H1 (cell line): ENCODE measurements around the gene PLAAT2.

Source experiments
- CBX8 ChIP-seq: fragments of 300-800, 300-1000 bp; sonication (generic); IDR thresholded peaks from 2 replicates; pipeline ENCODE4 v1.7.1; 2016; ENCODE audit warnings: low read depth, low read length, borderline replicate concordance
- CREB1 ChIP-seq: IDR thresholded peaks from 2 replicates; pipeline ENCODE4 v1.6.1; 2012; ENCODE audit warnings: inconsistent platforms
- EGR1 ChIP-seq: IDR thresholded peaks from 2 replicates; pipeline ENCODE4 v1.6.1; 2011; ENCODE audit warnings: low read depth, low read length, borderline replicate concordance
- EP300 ChIP-seq, 2 experiments: IDR thresholded peaks; 1 replicate in 1 of 2; 2 replicates in 1 of 2; pipeline ENCODE4 v1.6.1; 2011 to 2012; ENCODE audit warnings: low read depth in 2 of 2, low read length in 2 of 2, mild to moderate bottlenecking in 2 of 2, borderline replicate concordance in 1 of 2, inconsistent platforms in 1 of 2, moderate library complexity in 1 of 2
- EZH2 ChIP-seq: fragments of 200-600 bp; sonication (generic); IDR thresholded peaks from 2 replicates; pipeline ENCODE4 v1.7.1; 2012; ENCODE audit warnings: low read depth, mild to moderate bottlenecking, moderate library complexity, low read length, inconsistent platforms; ENCODE audit not compliant: severe bottlenecking
- HDAC2 ChIP-seq, 2 experiments: fragments of 300-600 bp in 1 of 2; sonication (generic) in 1 of 2; IDR thresholded peaks; 2 replicates each; pipeline ENCODE4 v1.6.1; 2011 to 2012; ENCODE audit warnings: low read depth in 2 of 2, low read length in 2 of 2, mild to moderate bottlenecking in 2 of 2, moderate library complexity in 2 of 2, borderline replicate concordance in 1 of 2, inconsistent platforms in 1 of 2
- JUN ChIP-seq: IDR thresholded peaks from 2 replicates; pipeline ENCODE4 v1.6.1; 2011; ENCODE audit warnings: low read depth, mild to moderate bottlenecking, improper control_type of control experiment, low read length
- POLR2A ChIP-seq, 2 experiments: IDR thresholded peaks; 1 replicate in 1 of 2; 2 replicates in 1 of 2; pipeline ENCODE4 v1.6.1; 2011; ENCODE audit warnings: low read depth in 2 of 2, low read length in 2 of 2, mild to moderate bottlenecking in 2 of 2; ENCODE audit errors: control extremely low read depth in 1 of 2
- POLR2AphosphoS5 ChIP-seq: IDR thresholded peaks from 2 replicates; pipeline ENCODE4 v1.6.1; 2011; ENCODE audit warnings: low read depth, low read length
- RFX5 ChIP-seq: IDR thresholded peaks from 2 replicates; pipeline ENCODE4 v1.6.1; 2011; ENCODE audit warnings: low read depth, low read length, improper control_type of control experiment, borderline replicate concordance
- SP2 ChIP-seq: IDR thresholded peaks from 2 replicates; pipeline ENCODE4 v1.6.1; 2012; ENCODE audit warnings: mild to moderate bottlenecking, low read length, inconsistent platforms
- TF ChIP-seq, protein P1 (sequence below): IDR thresholded peaks from 2 replicates; pipeline ENCODE4 v1.6.1; 2012; ENCODE audit warnings: inconsistent platforms
- TF ChIP-seq, protein P2 (sequence below): IDR thresholded peaks from 2 replicates; pipeline ENCODE4 v1.6.1; 2012; ENCODE audit warnings: inconsistent platforms
- TF ChIP-seq, protein P3 (sequence below), 3 experiments: IDR thresholded peaks; 1 replicate in 2 of 3; 2 replicates in 1 of 3; pipeline versions ENCODE4 v1.5.1 to v1.6.1; 2011; ENCODE audit warnings: low read length in 3 of 3, mild to moderate bottlenecking in 3 of 3, inconsistent platforms in 2 of 3, low read depth in 1 of 3, moderate library complexity in 1 of 3; ENCODE audit not compliant: insufficient read depth in 1 of 3; ENCODE audit errors: control extremely low read depth in 1 of 3

DNA sequence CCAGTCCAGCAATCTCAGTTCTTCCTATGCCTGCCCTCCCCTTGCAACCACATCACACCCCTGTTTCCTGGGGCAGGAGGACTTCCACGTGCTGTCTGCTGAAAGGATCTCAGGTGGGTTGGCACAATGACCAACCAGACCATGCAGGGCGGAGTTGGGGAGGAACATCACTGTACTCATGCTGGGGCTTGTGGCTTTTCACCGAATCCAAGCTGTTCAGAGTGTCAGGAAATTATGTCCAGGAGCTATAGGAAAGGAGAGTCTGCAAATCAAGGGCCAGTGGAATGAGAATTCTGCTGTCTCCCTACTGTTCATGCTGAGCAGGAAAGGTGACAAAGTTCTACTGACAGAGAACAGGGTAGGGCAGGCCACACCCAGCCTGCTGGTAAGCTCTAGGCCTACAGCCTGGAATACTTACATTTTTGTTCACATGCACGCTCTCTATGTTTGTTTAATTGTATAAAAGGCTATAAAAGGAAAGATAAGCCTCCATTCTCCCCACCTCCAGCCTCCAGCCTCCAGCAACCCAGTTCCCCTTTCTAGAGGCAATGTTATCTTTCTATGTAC lies 1.7 kb upstream of the PLAAT2 start:
- TF ChIP-seq JUN (no peak), EZH2 (no peak), POLR2A (IDR thresholded peaks at IDR 0.05; ENCODE audit: control extremely low read depth in 1 of 2, low read depth in 2 of 2, low read length in 2 of 2) (no peak), POLR2AphosphoS5 (no peak), HDAC2 (IDR thresholded peaks at IDR 0.05; ENCODE audit: borderline replicate concordance in 1 of 2, low read depth in 2 of 2, low read length in 2 of 2) (no peak), RFX5 (no peak), SP2 (no peak), EGR1 (no peak), EP300 (IDR thresholded peaks at IDR 0.05; ENCODE audit: borderline replicate concordance in 1 of 2, low read depth in 2 of 2, low read length in 2 of 2) (no peak), CREB1 (no peak), CBX8 (no peak)
- TF ChIP-seq, protein P1, sequence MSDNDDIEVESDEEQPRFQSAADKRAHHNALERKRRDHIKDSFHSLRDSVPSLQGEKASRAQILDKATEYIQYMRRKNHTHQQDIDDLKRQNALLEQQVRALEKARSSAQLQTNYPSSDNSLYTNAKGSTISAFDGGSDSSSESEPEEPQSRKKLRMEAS = no peak
- TF ChIP-seq, protein P2, sequence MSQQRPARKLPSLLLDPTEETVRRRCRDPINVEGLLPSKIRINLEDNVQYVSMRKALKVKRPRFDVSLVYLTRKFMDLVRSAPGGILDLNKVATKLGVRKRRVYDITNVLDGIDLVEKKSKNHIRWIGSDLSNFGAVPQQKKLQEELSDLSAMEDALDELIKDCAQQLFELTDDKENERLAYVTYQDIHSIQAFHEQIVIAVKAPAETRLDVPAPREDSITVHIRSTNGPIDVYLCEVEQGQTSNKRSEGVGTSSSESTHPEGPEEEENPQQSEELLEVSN = no peak
- TF ChIP-seq, protein P3, sequence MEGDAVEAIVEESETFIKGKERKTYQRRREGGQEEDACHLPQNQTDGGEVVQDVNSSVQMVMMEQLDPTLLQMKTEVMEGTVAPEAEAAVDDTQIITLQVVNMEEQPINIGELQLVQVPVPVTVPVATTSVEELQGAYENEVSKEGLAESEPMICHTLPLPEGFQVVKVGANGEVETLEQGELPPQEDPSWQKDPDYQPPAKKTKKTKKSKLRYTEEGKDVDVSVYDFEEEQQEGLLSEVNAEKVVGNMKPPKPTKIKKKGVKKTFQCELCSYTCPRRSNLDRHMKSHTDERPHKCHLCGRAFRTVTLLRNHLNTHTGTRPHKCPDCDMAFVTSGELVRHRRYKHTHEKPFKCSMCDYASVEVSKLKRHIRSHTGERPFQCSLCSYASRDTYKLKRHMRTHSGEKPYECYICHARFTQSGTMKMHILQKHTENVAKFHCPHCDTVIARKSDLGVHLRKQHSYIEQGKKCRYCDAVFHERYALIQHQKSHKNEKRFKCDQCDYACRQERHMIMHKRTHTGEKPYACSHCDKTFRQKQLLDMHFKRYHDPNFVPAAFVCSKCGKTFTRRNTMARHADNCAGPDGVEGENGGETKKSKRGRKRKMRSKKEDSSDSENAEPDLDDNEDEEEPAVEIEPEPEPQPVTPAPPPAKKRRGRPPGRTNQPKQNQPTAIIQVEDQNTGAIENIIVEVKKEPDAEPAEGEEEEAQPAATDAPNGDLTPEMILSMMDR (IDR thresholded peaks at IDR 0.05; ENCODE audit: control extremely low read depth in 1 of 3, insufficient read depth in 1 of 3, low read depth in 1 of 3, low read length in 3 of 3) = no peak
